ENCODE results near the gene THEM4.

The THEM4 gene

GRCh38 chr1:151833172-151833900, 76.0 kb downstream of the THEM4 start:
- no peak for DNase-seq

DNA sequence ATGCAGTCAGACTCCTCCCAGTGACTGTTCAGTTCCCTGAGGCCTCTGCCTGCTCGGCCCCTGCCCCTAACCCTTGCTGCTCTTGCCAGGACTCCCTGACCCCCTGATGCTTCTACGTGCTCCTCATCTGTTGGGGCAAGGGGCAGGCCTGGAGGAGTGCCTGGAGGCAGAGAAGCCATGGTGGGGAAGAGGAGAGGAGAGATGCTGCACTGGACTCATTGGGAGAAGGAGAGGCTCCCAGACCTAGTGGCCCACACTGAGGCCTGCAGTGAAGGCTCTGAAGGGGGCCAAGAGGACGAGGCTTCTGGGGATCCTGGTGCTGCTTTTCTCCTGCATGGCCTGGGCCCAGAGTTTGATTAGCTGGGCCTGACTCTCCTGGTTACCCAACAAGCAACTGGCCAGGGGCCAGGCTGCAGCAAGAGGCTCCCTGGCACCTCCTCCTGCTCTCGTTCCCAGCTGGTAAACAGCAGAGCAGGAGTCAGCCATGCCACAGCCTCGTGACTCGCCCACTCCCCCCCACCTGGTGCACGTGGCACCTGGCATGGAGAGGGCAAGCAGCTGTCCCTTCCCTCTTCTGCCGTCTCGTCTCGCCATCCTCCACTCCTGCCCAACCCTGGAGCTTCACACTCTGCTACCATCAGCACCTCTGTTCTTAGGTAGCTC, 76.9 kb downstream of the THEM4 start:
- no peak for DNase-seq

- DNase-seq = no peak
These were observed 77.7 kb downstream of the THEM4 start, which contains the start of gene RORC for GRCh38 chr1:151831605-151832004. TSS of gene RORC (minus strand) at chr1:151831802. CDS start at chr1:151831764, 38 bp downstream.

DNA sequence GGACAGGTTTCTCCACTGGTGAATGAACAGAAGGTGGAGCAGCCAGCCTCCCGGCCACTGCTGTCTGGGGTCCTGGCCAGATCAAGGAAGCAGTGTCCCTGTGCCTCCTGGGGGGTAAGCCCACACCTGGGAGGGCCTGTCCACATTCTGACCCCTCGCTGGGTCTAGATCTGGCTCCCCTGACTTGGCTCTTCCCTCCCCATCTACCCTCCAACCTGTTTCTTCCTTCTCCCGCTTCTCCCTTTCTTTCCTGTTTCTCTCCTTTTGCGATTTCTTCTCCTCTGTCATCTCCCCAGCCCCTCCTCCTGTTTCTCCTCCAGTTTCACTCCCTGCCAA, 78.1 kb downstream of the THEM4 start:
- no peak for DNase-seq

DNA sequence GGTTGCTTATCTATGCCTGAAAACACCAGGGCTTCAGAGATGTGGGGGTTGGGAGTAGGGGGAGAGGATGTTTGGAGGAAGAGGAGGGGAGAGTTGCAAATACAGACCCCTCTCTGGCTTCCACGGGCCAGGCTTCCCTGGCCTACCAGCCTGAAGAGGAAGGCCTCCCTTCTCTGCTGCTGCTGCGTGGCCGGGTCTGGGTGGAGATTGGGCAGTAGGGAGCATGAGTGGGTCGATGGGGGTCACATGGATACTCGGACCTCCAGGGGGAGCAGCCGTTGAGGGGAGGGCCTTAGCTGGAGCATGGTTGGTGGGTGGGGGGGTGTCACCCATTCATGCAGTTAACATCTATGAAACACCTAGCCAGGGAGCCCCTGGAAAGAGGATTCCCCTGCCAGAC, 79.3 kb downstream of the THEM4 start:
- no peak for DNase-seq

GRCh38 chr1:151829352-151830046, 79.8 kb downstream of the THEM4 start:
- no peak for DNase-seq

DNA sequence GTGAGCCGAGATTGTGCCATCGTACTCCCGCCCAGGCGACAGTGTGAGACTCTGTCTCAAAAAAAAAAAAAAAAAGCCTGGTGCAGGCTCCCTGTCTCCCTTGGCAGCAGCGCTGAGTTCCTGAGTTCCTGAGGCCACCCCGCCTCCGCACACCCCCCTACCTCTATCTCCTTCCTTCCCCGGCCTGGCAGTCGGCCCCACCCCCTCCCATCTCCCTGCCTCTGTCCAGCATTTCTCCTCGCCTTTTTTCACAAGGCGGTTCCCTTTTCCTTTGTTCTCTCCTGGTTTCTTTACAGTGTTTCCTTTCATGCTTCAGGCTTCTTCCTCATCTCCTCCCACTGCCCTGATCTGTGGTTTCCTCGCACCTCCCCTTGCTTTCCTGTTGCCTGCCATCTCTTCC, 80.4 kb downstream of the THEM4 start:
- no peak for DNase-seq

- no peak for DNase-seq
These were observed 81.5 kb downstream of the THEM4 start for GRCh38 chr1:151827853-151828252.

- no peak for DNase-seq
These were observed 83.3 kb downstream of the THEM4 start for GRCh38 chr1:151825751-151826660.

GRCh38 chr1:151825204-151825603, 84.1 kb downstream of the THEM4 start:
- DNase-seq = no peak
